ENCODE data around the gene PLEKHM3. TPM values are rescaled to one million over a fixed set of nuclear protein-coding genes. Genes with fewer than 3 reads are reported as not detected.

PLEKHM3 gene
- total and polyA plus RNA-seq, 2 experiments from 2014 or later: 4.9 to 6.6 TPM

DNA sequence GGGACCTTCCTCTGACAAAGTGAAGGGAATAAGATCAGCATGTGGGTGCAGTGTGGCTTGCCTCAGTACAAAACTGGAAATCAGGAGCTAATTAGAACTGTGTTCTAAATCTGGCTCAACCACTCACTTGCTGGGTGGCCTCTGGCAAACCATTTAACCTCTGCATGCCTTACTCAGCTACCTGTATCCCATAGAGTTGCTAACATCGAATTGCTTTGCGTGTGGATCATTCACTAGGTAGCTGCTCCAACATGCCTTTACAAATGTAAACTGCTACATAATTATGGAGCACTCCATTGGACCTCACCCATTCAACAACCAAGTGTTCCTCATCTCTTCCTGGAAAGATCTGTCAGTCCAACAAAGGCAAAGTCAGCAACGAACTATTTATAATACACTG lies 19.0 kb downstream of the PLEKHM3 start:
- DNase-seq: no peak
- no peaks in the 10 kb centered on the region for H3K27me3 ChIP-seq (replicated peaks; ENCODE audit: insufficient read depth)
- H2AFZ ChIP-seq: no peak overlapping the region
- in situ Hi-C loops (cut with MboI): no loop called here
- H3K4me3 ChIP-seq: 0 out of 2 replicates have a peak overlapping the region, but pooled peaks have one; percentile 15
- H4K20me1 ChIP-seq (ENCODE audit: insufficient read depth): no peaks in the 10 kb centered on the region
- no peaks in the 10 kb centered on the region for H3K9me3 ChIP-seq (ENCODE audit: low read depth)
- H3K27ac ChIP-seq: peak overlapping the region; percentile 11; the same call in 1 of the 2 replicates
- peaks cover 30% of the 10 kb centered on the region; the same call in 1 of the 2 replicates for H3K79me2 ChIP-seq (ENCODE audit: insufficient read depth)
- peaks cover 11% of the 10 kb centered on the region for H3K4me1 ChIP-seq (ENCODE audit: insufficient read depth)
- H3K9ac ChIP-seq: no peak overlapping the region
- H3K36me3 ChIP-seq (ENCODE audit: low read depth): no peaks in the 10 kb centered on the region
- TF ChIP-seq EZH2phosphoT487 (IDR thresholded peaks at IDR 0.05; ENCODE audit: insufficient read depth, low read depth): no peak
- TF ChIP-seq EZH2 (IDR thresholded peaks at IDR 0.05; ENCODE audit: insufficient read depth, poor library complexity, severe bottlenecking): no peak
- 58 to 66% methylated on average over 3 of the region's 3 CpGs for WGBS, 2 experiments (ENCODE audit: low coverage in 1 of 2, low lambda C conversion rate in 2 of 2, missing lambda C conversion rate in 2 of 2)
- peak overlapping the region; percentile 46 for H3K4me2 ChIP-seq (ENCODE audit: unreplicated experiment)
- H3K9me2 ChIP-seq (ENCODE audit: insufficient read depth): no peaks in the 10 kb centered on the region
- 0 out of 2 replicates have a peak, but pooled peaks cover 11% of the 10 kb centered on the region for H3F3A ChIP-seq (ENCODE audit: insufficient read depth)

GRCh38 chr2:208001924-208002323 lies 23.4 kb downstream of the PLEKHM3 start:
- H3K4me3 ChIP-seq: no peak overlapping the region
- H3K27me3 ChIP-seq (replicated peaks; ENCODE audit: insufficient read depth): no peaks in the 10 kb centered on the region
- no peak overlapping the region for H3K9ac ChIP-seq
- no peaks in the 10 kb centered on the region for H3K9me2 ChIP-seq (ENCODE audit: insufficient read depth)
- TF ChIP-seq EZH2 (IDR thresholded peaks at IDR 0.05; ENCODE audit: insufficient read depth, poor library complexity, severe bottlenecking) (no peak), EZH2phosphoT487 (IDR thresholded peaks at IDR 0.05; ENCODE audit: insufficient read depth, low read depth) (no peak)
- H3K36me3 ChIP-seq (ENCODE audit: low read depth): no peaks in the 10 kb centered on the region
- peaks cover 13% of the 10 kb centered on the region for H3K4me1 ChIP-seq (ENCODE audit: insufficient read depth)
- in situ Hi-C loops (cut with MboI): no loop called here
- H2AFZ ChIP-seq: no peak overlapping the region
- H3K79me2 ChIP-seq (ENCODE audit: insufficient read depth): peaks cover 14% of the 10 kb centered on the region
- 81 to 84% methylated on average over 5 of the region's 5 CpGs for WGBS, 2 experiments (ENCODE audit: low coverage in 1 of 2, low lambda C conversion rate in 2 of 2, missing lambda C conversion rate in 2 of 2)
- H3F3A ChIP-seq (ENCODE audit: insufficient read depth): 0 out of 2 replicates have a peak, but pooled peaks cover 5% of the 10 kb centered on the region
- DNase-seq: no peak
- H3K4me2 ChIP-seq (ENCODE audit: unreplicated experiment): no peak overlapping the region
- no peak overlapping the region for H3K27ac ChIP-seq
- no peaks in the 10 kb centered on the region for H3K9me3 ChIP-seq (ENCODE audit: low read depth)
- H4K20me1 ChIP-seq (ENCODE audit: insufficient read depth): no peaks in the 10 kb centered on the region

GRCh38 chr2:208000701-208001395 lies 24.5 kb downstream of the PLEKHM3 start:
- peak; percentile 46 for DNase-seq
- Histone ChIP-seq H3K79me2 (ENCODE audit: insufficient read depth) (peaks cover 12% of the 10 kb centered on the region), H3K4me1 (ENCODE audit: insufficient read depth) (peaks cover 5% of the 10 kb centered on the region), H3K4me3 (no peak overlapping the region), H4K20me1 (ENCODE audit: insufficient read depth) (no peaks in the 10 kb centered on the region), H3F3A (ENCODE audit: insufficient read depth) (0 out of 2 replicates have a peak, but pooled peaks cover 7% of the 10 kb centered on the region), H3K36me3 (ENCODE audit: low read depth) (no peaks in the 10 kb centered on the region), H3K9me2 (ENCODE audit: insufficient read depth) (no peaks in the 10 kb centered on the region), H3K27me3 (replicated peaks; ENCODE audit: insufficient read depth) (no peaks in the 10 kb centered on the region), H3K27ac (no peak overlapping the region), H3K4me2 (ENCODE audit: unreplicated experiment) (no peak overlapping the region), H3K9me3 (ENCODE audit: low read depth) (no peaks in the 10 kb centered on the region), H3K9ac (no peak overlapping the region), H2AFZ (no peak overlapping the region)
- in situ Hi-C loops (cut with MboI): no loop called here
- WGBS, 2 experiments (ENCODE audit: low coverage in 1 of 2, low lambda C conversion rate in 2 of 2, missing lambda C conversion rate in 2 of 2): 96 to 98% methylated on average over 10 of the region's 10 CpGs
- TF ChIP-seq EZH2phosphoT487 (IDR thresholded peaks at IDR 0.05; ENCODE audit: insufficient read depth, low read depth) (no peak), EZH2 (IDR thresholded peaks at IDR 0.05; ENCODE audit: insufficient read depth, poor library complexity, severe bottlenecking) (no peak)

DNA sequence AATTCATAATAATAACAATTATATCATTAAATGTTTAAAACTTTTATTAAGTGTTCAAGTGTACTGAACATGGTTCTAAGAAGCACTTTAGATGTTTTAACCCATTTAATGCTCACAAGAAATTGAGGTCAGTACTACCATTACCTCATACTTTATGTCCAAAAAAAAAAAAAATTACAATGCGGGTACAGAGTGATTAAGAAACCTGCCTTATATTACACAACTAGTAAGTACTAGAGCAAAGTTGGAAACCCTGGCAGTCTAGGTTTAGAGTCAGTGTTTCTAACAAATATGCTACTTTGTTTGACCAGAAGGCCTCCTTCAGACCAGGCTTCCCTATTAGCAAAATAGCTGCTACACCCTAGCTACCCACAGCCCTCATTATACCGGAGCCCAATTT lies 28.5 kb downstream of the PLEKHM3 start:
- H3K79me2 ChIP-seq (ENCODE audit: insufficient read depth): peaks cover 20% of the 10 kb centered on the region
- in situ Hi-C loops (cut with MboI): no loop called here
- H3F3A ChIP-seq (ENCODE audit: insufficient read depth): peaks cover 23% of the 10 kb centered on the region
- TF ChIP-seq EZH2 (IDR thresholded peaks at IDR 0.05; ENCODE audit: insufficient read depth, poor library complexity, severe bottlenecking) (no peak), EZH2phosphoT487 (IDR thresholded peaks at IDR 0.05; ENCODE audit: insufficient read depth, low read depth) (no peak)
- DNase-seq: no peak
- H3K27ac ChIP-seq: no peak overlapping the region
- H3K9me3 ChIP-seq (ENCODE audit: low read depth): no peaks in the 10 kb centered on the region
- no peaks in the 10 kb centered on the region for H3K9me2 ChIP-seq (ENCODE audit: insufficient read depth)
- H3K27me3 ChIP-seq (replicated peaks; ENCODE audit: insufficient read depth): no peaks in the 10 kb centered on the region
- no peak overlapping the region for H3K9ac ChIP-seq
- H4K20me1 ChIP-seq (ENCODE audit: insufficient read depth): no peaks in the 10 kb centered on the region
- no peak overlapping the region for H3K4me3 ChIP-seq
- H3K36me3 ChIP-seq (ENCODE audit: low read depth): no peaks in the 10 kb centered on the region
- 91 to 97% methylated on average over 2 of the region's 2 CpGs for WGBS, 2 experiments (ENCODE audit: low coverage in 1 of 2, low lambda C conversion rate in 2 of 2, missing lambda C conversion rate in 2 of 2)
- no peak overlapping the region for H2AFZ ChIP-seq
- H3K4me2 ChIP-seq (ENCODE audit: unreplicated experiment): no peak overlapping the region
- H3K4me1 ChIP-seq (ENCODE audit: insufficient read depth): peaks cover 21% of the 10 kb centered on the region
